ENCODE measurements around the gene KDM2A.

KDM2A gene

DNA sequence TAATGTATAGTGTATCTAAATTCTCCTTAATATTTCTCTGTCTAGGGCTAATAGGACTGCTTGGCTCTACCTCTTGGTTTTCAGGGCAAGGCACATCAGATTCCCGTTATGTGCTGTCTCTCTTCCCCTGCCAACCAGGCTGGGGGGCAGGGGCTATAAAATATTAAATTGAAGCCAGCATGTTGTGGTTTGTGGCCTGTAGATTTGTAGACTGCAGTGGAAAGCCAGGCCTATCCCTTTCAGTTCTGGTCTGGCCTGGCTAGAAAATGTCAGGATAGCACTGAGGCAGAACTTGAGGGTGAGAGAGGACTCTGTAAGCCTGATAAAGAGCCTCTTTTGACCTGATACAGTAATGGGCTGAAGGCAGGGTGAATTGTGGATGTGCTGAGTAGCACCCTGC is 132.8 kb downstream of the KDM2A start:
- DNase-seq (no peak), ATAC-seq (ENCODE audit: insufficient read depth, low read depth) (no peak)
- TF ChIP-seq EZH2 (IDR thresholded peaks at IDR 0.05; ENCODE audit: borderline replicate concordance, low read depth, low read length, severe bottlenecking) (no peak), CTCF (IDR thresholded peaks at IDR 0.05; ENCODE audit: borderline replicate concordance, extremely low read depth, low read length, poor library complexity, severe bottlenecking) (no peak)
- Histone ChIP-seq H3K4me3 (ENCODE audit: low read depth in 1 of 2, low read length in 2 of 2) (no peak overlapping the region), H3K27me3 (ENCODE audit: insufficient read depth, low read length, poor library complexity) (no peaks in the 10 kb centered on the region), H2AFZ (ENCODE audit: low read depth, low read length) (no peak overlapping the region), H3K36me3 (ENCODE audit: insufficient read depth, low read length) (peaks cover 98% of the 10 kb centered on the region), H3K79me2 (ENCODE audit: insufficient read depth, low read length) (no peaks in the 10 kb centered on the region; the same call in 1 of the 2 replicates), H3K27ac (ENCODE audit: low read length) (no peak overlapping the region), H4K20me1 (ENCODE audit: insufficient read depth, low read length) (peaks cover 21% of the 10 kb centered on the region; the same call in 1 of the 2 replicates), H3K4me2 (ENCODE audit: insufficient read depth, low read length) (no peak overlapping the region), H3K9me3 (ENCODE audit: insufficient read depth, low read length, severe bottlenecking) (no peaks in the 10 kb centered on the region), H3K9ac (ENCODE audit: low read depth, low read length) (no peak overlapping the region), H3K4me1 (ENCODE audit: insufficient read depth, low read length) (no peaks in the 10 kb centered on the region)

DNA sequence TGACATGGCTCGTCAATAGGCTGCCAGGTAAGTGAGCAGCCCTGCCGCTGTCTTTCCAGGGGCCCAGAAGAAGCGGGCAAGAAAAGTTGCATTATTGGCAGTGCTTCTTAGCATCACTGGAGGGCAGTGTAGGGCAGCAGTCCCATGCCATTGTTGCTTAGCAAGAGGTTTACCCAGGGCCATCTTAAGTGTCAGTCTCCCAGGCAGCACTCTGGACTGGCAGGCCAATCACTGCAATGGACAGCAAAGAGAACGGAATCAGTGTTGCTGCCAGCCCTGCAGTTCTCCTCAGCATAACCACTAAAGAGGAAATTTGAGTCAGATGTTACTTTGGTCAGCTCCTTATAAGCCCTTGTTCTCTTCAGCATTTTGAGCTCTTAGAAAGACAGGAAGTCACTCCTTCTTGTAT is 133.8 kb downstream of the KDM2A start:
- H3K4me3 ChIP-seq (ENCODE audit: low read depth in 1 of 2, low read length in 2 of 2) = no peak overlapping the region
- peaks cover 21% of the 10 kb centered on the region; the same call in 1 of the 2 replicates for H4K20me1 ChIP-seq (ENCODE audit: insufficient read depth, low read length)
- H3K79me2 ChIP-seq (ENCODE audit: insufficient read depth, low read length) = no peaks in the 10 kb centered on the region; the same call in 1 of the 2 replicates
- H3K36me3 ChIP-seq (ENCODE audit: insufficient read depth, low read length) = peaks cover 89% of the 10 kb centered on the region
- no peak overlapping the region for H3K4me2 ChIP-seq (ENCODE audit: insufficient read depth, low read length)
- no peaks in the 10 kb centered on the region for H3K27me3 ChIP-seq (ENCODE audit: insufficient read depth, low read length, poor library complexity)
- TF ChIP-seq CTCF (IDR thresholded peaks at IDR 0.05; ENCODE audit: borderline replicate concordance, extremely low read depth, low read length, poor library complexity, severe bottlenecking) (peak; percentile 64), EZH2 (IDR thresholded peaks at IDR 0.05; ENCODE audit: borderline replicate concordance, low read depth, low read length, severe bottlenecking) (no peak)
- no peak overlapping the region for H3K27ac ChIP-seq (ENCODE audit: low read length)
- no peaks in the 10 kb centered on the region for H3K4me1 ChIP-seq (ENCODE audit: insufficient read depth, low read length)
- H3K9me3 ChIP-seq (ENCODE audit: insufficient read depth, low read length, severe bottlenecking) = no peaks in the 10 kb centered on the region
- H3K9ac ChIP-seq (ENCODE audit: low read depth, low read length) = no peak overlapping the region
- DNase-seq = peak; percentile 44
- H2AFZ ChIP-seq (ENCODE audit: low read depth, low read length) = no peak overlapping the region
- peak; percentile 68 for ATAC-seq (ENCODE audit: insufficient read depth, low read depth)

- H3K4me2 ChIP-seq (ENCODE audit: insufficient read depth, low read length) = no peak overlapping the region
These were observed 135.0 kb downstream of the KDM2A start for GRCh38 chr11:67253872-67254624.

More at GRCh38 chr11:67253872-67254624, 135.0 kb downstream of the KDM2A start:
- Histone ChIP-seq H3K36me3 (ENCODE audit: insufficient read depth, low read length) (peaks cover 77% of the 10 kb centered on the region), H3K27ac (ENCODE audit: low read length) (no peak overlapping the region), H3K9ac (ENCODE audit: low read depth, low read length) (no peak overlapping the region), H2AFZ (ENCODE audit: low read depth, low read length) (no peak overlapping the region), H3K9me3 (ENCODE audit: insufficient read depth, low read length, severe bottlenecking) (no peaks in the 10 kb centered on the region), H3K27me3 (ENCODE audit: insufficient read depth, low read length, poor library complexity) (no peaks in the 10 kb centered on the region), H4K20me1 (ENCODE audit: insufficient read depth, low read length) (peaks cover 20% of the 10 kb centered on the region; the same call in 1 of the 2 replicates), H3K79me2 (ENCODE audit: insufficient read depth, low read length) (no peaks in the 10 kb centered on the region; the same call in 1 of the 2 replicates), H3K4me3 (ENCODE audit: low read depth in 1 of 2, low read length in 2 of 2) (no peak overlapping the region), H3K4me1 (ENCODE audit: insufficient read depth, low read length) (no peaks in the 10 kb centered on the region)
- DNase-seq (no peak), ATAC-seq (ENCODE audit: insufficient read depth, low read depth) (no peak)
- TF ChIP-seq CTCF (IDR thresholded peaks at IDR 0.05; ENCODE audit: borderline replicate concordance, extremely low read depth, low read length, poor library complexity, severe bottlenecking) = no peak
- no peak for TF ChIP-seq EZH2 (IDR thresholded peaks at IDR 0.05; ENCODE audit: borderline replicate concordance, low read depth, low read length, severe bottlenecking)
